Measurements from ENCODE around the gene TMC4.
"Not testable (repeated sequence)": the region's sequence is repeated elsewhere in the genome, so short reads cannot be mapped to it uniquely, and the experiment has no call there.

TMC4 gene

GRCh38 chr19:54172471-54173358, at the start of gene TMC4:
TSS of gene TMC4 (minus strand) at chr19:54173160. CDS start at chr19:54173117, 43 bp downstream.
- TF ChIP-seq GATA1 (IDR thresholded peaks at IDR 0.05; ENCODE audit: low read depth, low read length) (no peak), POLR2A (IDR thresholded peaks at IDR 0.05; ENCODE audit: low read length) (peak; percentile 13)
- no peak for DNase-seq

- DNase-seq: not testable (repeated sequence)
Measured at GRCh38 chr19:54221947-54222346, 49.0 kb upstream of the TMC4 start.

GRCh38 chr19:54219702-54220101, 46.7 kb upstream of the TMC4 start:
- DNase-seq: not testable (repeated sequence)

- no peak for DNase-seq
- TF ChIP-seq POLR2A (IDR thresholded peaks at IDR 0.05; ENCODE audit: low read length) (no peak), GATA1 (IDR thresholded peaks at IDR 0.05; ENCODE audit: low read depth, low read length) (no peak)
Measured at GRCh38 chr19:54218960-54219661, 46.2 kb upstream of the TMC4 start.

- TF ChIP-seq POLR2A (IDR thresholded peaks at IDR 0.05; ENCODE audit: low read length) (no peak), GATA1 (IDR thresholded peaks at IDR 0.05; ENCODE audit: low read depth, low read length) (no peak)
- no peak for DNase-seq
Measured at GRCh38 chr19:54218259-54218658, 45.3 kb upstream of the TMC4 start.

GRCh38 chr19:54217517-54218247, 44.7 kb upstream of the TMC4 start:
- not testable (repeated sequence) for DNase-seq

- no peak for DNase-seq
- TF ChIP-seq POLR2A (IDR thresholded peaks at IDR 0.05; ENCODE audit: low read length): no peak
- no peak for TF ChIP-seq GATA1 (IDR thresholded peaks at IDR 0.05; ENCODE audit: low read depth, low read length)
Measured at GRCh38 chr19:54216869-54217268, 43.9 kb upstream of the TMC4 start.

- not testable (repeated sequence) for DNase-seq
Measured at GRCh38 chr19:54214734-54215133, 41.8 kb upstream of the TMC4 start.

GRCh38 chr19:54214217-54214616, 41.3 kb upstream of the TMC4 start:
- not testable (repeated sequence) for DNase-seq

GRCh38 chr19:54211235-54211634, 38.3 kb upstream of the TMC4 start:
- TF ChIP-seq GATA1 (IDR thresholded peaks at IDR 0.05; ENCODE audit: low read depth, low read length) (no peak), POLR2A (IDR thresholded peaks at IDR 0.05; ENCODE audit: low read length) (no peak)
- DNase-seq: no peak

GRCh38 chr19:54209811-54210494, 37.0 kb upstream of the TMC4 start:
- TF ChIP-seq POLR2A (IDR thresholded peaks at IDR 0.05; ENCODE audit: low read length) (peak; percentile 63), GATA1 (IDR thresholded peaks at IDR 0.05; ENCODE audit: low read depth, low read length) (no peak)
- DNase-seq: peak; percentile 95 to 96

GRCh38 chr19:54209058-54209810, 36.3 kb upstream of the TMC4 start:
- TF ChIP-seq GATA1 (IDR thresholded peaks at IDR 0.05; ENCODE audit: low read depth, low read length) (no peak), POLR2A (IDR thresholded peaks at IDR 0.05; ENCODE audit: low read length) (no peak)
- DNase-seq: no peak

GRCh38 chr19:54208784-54209057, 35.8 kb upstream of the TMC4 start:
- DNase-seq: no peak
- TF ChIP-seq POLR2A (IDR thresholded peaks at IDR 0.05; ENCODE audit: low read length) (no peak), GATA1 (IDR thresholded peaks at IDR 0.05; ENCODE audit: low read depth, low read length) (no peak)

Data from erythroblast (primary cell).